Neuronal stem cell (in vitro differentiated cells): ENCODE results near the gene AFTPH.
A peak's percentile ranks its signal among the peaks of the same experiment; 100 is the strongest.

ENCODE experiments used
- DNase-seq: peaks from one replicate; pipeline ENCODE4 v3.0.0-alpha.2; 2013; ENCODE audit warnings: low spot score
- H2AFZ ChIP-seq: one replicate; pipeline ENCODE4 v1.6.1; 2013; ENCODE audit warnings: mild to moderate bottlenecking, low read length, inconsistent platforms
- H2AK5ac ChIP-seq: 2 replicates; pipeline ENCODE4 v1.6.1; 2013; ENCODE audit warnings: low read depth, mild to moderate bottlenecking, inconsistent platforms, low read length, moderate library complexity, mixed read lengths
- H2BK120ac ChIP-seq: 2 replicates; pipeline ENCODE4 v1.6.1; 2013; ENCODE audit warnings: low read depth, mild to moderate bottlenecking, inconsistent platforms, low read length, moderate library complexity, mixed read lengths
- H2BK12ac ChIP-seq: one replicate; pipeline ENCODE4 v1.6.1; 2013; ENCODE audit warnings: low read length, inconsistent platforms
- H2BK15ac ChIP-seq: 2 replicates; pipeline ENCODE4 v1.6.1; 2013; ENCODE audit warnings: mild to moderate bottlenecking, low read length, inconsistent platforms, mixed read lengths
- H2BK5ac ChIP-seq: one replicate; pipeline ENCODE4 v1.6.1; 2013; ENCODE audit warnings: inconsistent platforms, mild to moderate bottlenecking, low read length, moderate library complexity
- H3K14ac ChIP-seq: one replicate; pipeline ENCODE4 v1.6.1; 2013; ENCODE audit warnings: low read length, inconsistent platforms
- H3K18ac ChIP-seq: 2 replicates; pipeline ENCODE4 v1.6.1; 2013; ENCODE audit warnings: low read length, inconsistent platforms
- H3K23ac ChIP-seq: 2 replicates; pipeline ENCODE4 v1.6.1; 2013; ENCODE audit warnings: low read depth, mild to moderate bottlenecking, mixed read lengths, low read length, inconsistent platforms; ENCODE audit not compliant: poor library complexity
- H3K27ac ChIP-seq: replicated peaks from 3 replicates; pipeline ENCODE4 v1.5.1; 2013; ENCODE audit warnings: low read length, inconsistent platforms
- H3K27me3 ChIP-seq, 3 experiments: 2 replicates each; pipeline ENCODE4 v1.6.1; 2013; ENCODE audit warnings: low read length in 3 of 3, mild to moderate bottlenecking in 2 of 3, inconsistent platforms in 1 of 3, low read depth in 1 of 3, mixed read lengths in 1 of 3, moderate library complexity in 1 of 3; ENCODE audit not compliant: control insufficient read depth in 3 of 3, insufficient read depth in 3 of 3
- H3K36me3 ChIP-seq, 2 donors: replicated peaks in 1 of 2; 2 replicates each; pipeline ENCODE4 v1.6.1; 2013; ENCODE audit warnings: low read length in 2 of 2; ENCODE audit not compliant: control insufficient read depth in 2 of 2, insufficient read depth in 2 of 2
- H3K4ac ChIP-seq: 2 replicates; pipeline ENCODE4 v1.6.1; 2013; ENCODE audit warnings: inconsistent platforms, mild to moderate bottlenecking, low read length, moderate library complexity
- H3K4me1 ChIP-seq, 2 donors: 1 replicate in 1 of 2; 2 replicates in 1 of 2; pipeline ENCODE4 v1.6.1; 2013; ENCODE audit warnings: low read length in 2 of 2, low read depth in 1 of 2; ENCODE audit not compliant: control insufficient read depth in 2 of 2, insufficient read depth in 1 of 2
- H3K4me2 ChIP-seq: one replicate; pipeline ENCODE4 v1.6.1; 2013; ENCODE audit warnings: mild to moderate bottlenecking, low read length, inconsistent platforms; ENCODE audit not compliant: insufficient read depth, poor library complexity, severe bottlenecking
- H3K4me3 ChIP-seq, 2 donors: 2 replicates each; pipeline ENCODE4 v1.5.1; 2013; ENCODE audit warnings: low read length in 2 of 2, mild to moderate bottlenecking in 2 of 2, inconsistent platforms in 1 of 2, moderate library complexity in 1 of 2
- H3K79me1 ChIP-seq: one replicate; pipeline ENCODE4 v1.6.1; 2013; ENCODE audit warnings: low read depth, mild to moderate bottlenecking, inconsistent platforms, low read length, moderate library complexity
- H3K9ac ChIP-seq: one replicate; pipeline ENCODE4 v1.6.1; 2013; ENCODE audit warnings: mild to moderate bottlenecking, low read depth, low read length, inconsistent platforms; ENCODE audit not compliant: poor library complexity
- H3K9me3 ChIP-seq, 2 donors: replicated peaks in 1 of 2; 2 replicates each; pipeline versions ENCODE3 to v1.6.1; 2013; ENCODE audit warnings: low read length in 2 of 2, mild to moderate bottlenecking in 2 of 2, inconsistent platforms in 1 of 2, low read depth in 1 of 2, mixed read lengths in 1 of 2, moderate library complexity in 1 of 2; ENCODE audit not compliant: control insufficient read depth in 2 of 2, insufficient read depth in 1 of 2
- H4K8ac ChIP-seq: one replicate; pipeline ENCODE4 v1.6.1; 2013; ENCODE audit warnings: low read depth, mild to moderate bottlenecking, inconsistent platforms, low read length, moderate library complexity
- H4K91ac ChIP-seq: one replicate; pipeline ENCODE4 v1.6.1; 2013; ENCODE audit warnings: low read length, low read depth, mild to moderate bottlenecking, inconsistent platforms; ENCODE audit not compliant: poor library complexity
- WGBS, 2 donors: extraction: QIAGEN DNeasy Blood & Tissue Kit; methylation state at CpG; one replicate each; pipeline ENCODE4 v1.1.7; 2013; ENCODE audit warnings: missing lambda C conversion rate in 2 of 2, mixed read lengths in 1 of 2; ENCODE audit not compliant: insufficient read length in 2 of 2, insufficient replicate concordance in 1 of 2; ENCODE audit errors: extremely low coverage in 2 of 2; 5-methylcytosine and 5-hydroxymethylcytosine counted together

AFTPH gene

DNA sequence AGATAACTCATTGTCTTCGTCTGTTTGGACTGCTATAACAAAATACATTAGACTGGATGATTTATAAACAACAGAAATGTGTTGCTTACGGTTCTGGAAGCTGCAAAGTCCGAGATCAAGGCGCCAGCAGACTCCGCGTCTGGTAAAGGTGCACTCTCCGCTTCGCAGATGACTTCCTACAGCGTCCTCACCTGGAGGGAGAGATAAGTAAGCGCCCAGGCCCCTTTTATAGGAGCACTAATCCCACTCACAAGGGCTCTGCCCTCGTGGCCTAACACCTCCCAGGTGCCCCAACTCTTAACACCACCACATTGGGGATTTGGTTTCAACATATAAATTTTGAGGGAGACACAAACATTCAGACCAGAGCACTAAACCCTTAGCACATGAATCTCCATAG is 78.3 kb downstream of the AFTPH start:
- Histone ChIP-seq H3K14ac (no peak overlapping the region), H2BK5ac (no peak overlapping the region), H3K4ac (no peak overlapping the region), H3K79me1 (no peaks in the 10 kb centered on the region), H3K9ac (no peak overlapping the region), H2AFZ (no peak overlapping the region), H4K8ac (no peak overlapping the region), H3K9me3 (peaks cover 0 to 6% of the 10 kb centered on the region in 2 donors), H2BK12ac (no peak overlapping the region), H4K91ac (no peak overlapping the region), H3K18ac (no peak overlapping the region), H3K4me3 (no peak overlapping the region), H3K4me1 (peaks cover 0 to 1% of the 10 kb centered on the region in 2 donors), H3K23ac (no peak overlapping the region), H3K36me3 (no peaks in the 10 kb centered on the region), H3K4me2 (no peak overlapping the region), H2BK120ac (no peak overlapping the region), H2AK5ac (no peak overlapping the region), H2BK15ac (no peak overlapping the region), H3K27me3 (peaks cover 0 to 22% (median 0%) of the 10 kb centered on the region in 3 experiments), H3K27ac (no peak overlapping the region)
- WGBS, 2 donors: no CpG with 5 or more reads among the region's 11 CpGs
- DNase-seq: no peak

DNA sequence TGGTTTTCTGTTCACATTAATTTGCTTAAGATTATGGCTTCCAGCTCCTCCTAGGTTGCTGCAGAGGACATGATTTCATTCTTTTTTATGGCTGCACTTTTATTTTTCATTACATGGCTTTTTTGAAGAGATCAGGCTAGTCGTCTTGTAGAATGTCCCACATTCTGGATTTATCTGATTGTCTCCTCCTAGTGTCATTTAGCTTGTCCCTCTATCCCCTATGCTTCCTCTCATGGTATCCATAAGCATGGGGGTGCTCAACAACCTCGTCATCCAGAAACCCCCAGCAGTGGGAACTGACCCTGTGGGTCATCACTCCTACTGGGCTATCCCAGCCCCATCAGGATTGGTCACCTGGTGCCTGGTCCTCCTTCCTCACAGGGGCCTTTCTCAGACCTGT is 80.0 kb downstream of the AFTPH start:
- Histone ChIP-seq H3K27me3 (peaks cover 0 to 17% (median 0%) of the 10 kb centered on the region in 3 experiments), H3K79me1 (no peaks in the 10 kb centered on the region), H3K36me3 (no peaks in the 10 kb centered on the region), H3K4me1 (peaks cover 0 to 2% of the 10 kb centered on the region in 2 donors), H2BK120ac (no peak overlapping the region), H3K18ac (no peak overlapping the region), H3K9ac (no peak overlapping the region), H3K27ac (no peak overlapping the region), H2BK15ac (no peak overlapping the region), H4K8ac (no peak overlapping the region), H2AFZ (no peak overlapping the region), H3K4me3 (no peak overlapping the region), H2AK5ac (no peak overlapping the region), H3K4me2 (no peak overlapping the region), H3K14ac (no peak overlapping the region), H2BK5ac (no peak overlapping the region), H3K23ac (no peak overlapping the region), H3K9me3 (peaks cover 0 to 6% of the 10 kb centered on the region in 2 donors), H4K91ac (no peak overlapping the region), H3K4ac (no peak overlapping the region), H2BK12ac (no peak overlapping the region)
- no CpG with 5 or more reads among the region's 2 CpGs for WGBS, 2 donors
- DNase-seq: no peak

DNA sequence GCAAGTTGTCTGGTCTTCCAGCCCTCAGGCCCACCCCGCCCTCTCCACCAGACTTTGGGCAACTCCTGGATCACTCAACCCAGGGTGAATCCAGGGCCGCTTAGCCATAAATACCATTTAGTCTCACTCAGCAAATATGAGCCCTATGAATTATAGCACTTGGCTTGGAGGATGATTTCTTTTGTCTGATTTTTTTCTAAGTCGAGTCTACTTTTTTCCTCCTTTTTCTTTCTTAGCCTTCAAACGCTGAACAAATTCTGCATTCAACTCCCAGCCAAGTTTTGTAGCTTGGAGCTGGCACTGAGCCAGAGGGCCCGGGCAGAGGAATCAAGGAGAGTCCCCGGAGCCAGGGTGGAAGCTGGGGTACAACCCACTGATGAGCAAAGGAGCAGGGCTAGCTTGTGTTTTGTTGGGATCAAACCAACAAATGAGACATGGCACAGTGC is 80.9 kb downstream of the AFTPH start:
- no peak overlapping the region for H3K9ac ChIP-seq
- no peak for DNase-seq

DNA sequence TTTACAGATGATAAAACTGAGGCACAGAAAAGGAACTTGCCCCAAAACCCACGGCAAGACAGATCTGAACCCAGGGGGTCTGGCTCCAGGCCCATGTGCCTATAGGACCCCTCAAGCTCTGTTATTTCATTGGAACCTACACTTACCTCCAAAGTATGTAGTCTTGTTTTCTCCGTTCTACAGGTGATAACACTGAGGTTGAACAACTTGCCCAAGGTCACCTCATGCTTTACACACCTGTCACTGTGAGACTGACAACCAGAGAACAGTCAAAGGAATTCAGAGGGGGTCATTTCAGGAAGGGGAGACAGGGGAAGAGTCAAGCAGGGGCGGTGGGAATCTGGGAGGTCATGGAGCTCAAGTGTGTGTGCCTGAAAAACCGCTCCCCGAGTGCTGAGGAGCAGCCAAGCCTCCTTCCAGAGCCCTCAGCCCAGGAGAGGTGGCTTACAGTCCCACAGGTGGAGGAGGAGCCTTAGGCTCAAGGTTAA is 81.9 kb downstream of the AFTPH start:
- Histone ChIP-seq H3K9me3 (peaks cover 0 to 6% of the 10 kb centered on the region in 2 donors), H2BK12ac (no peak overlapping the region), H3K4ac (no peak overlapping the region), H3K27ac (no peak overlapping the region), H2AFZ (no peak overlapping the region), H3K79me1 (no peaks in the 10 kb centered on the region), H3K23ac (no peak overlapping the region), H2BK5ac (no peak overlapping the region), H2BK120ac (no peak overlapping the region), H3K14ac (no peak overlapping the region), H3K4me3 (no peak overlapping the region), H3K4me1 (peaks cover 0 to 7% of the 10 kb centered on the region in 2 donors), H2BK15ac (no peak overlapping the region), H2AK5ac (peak overlapping the region; percentile 28), H3K9ac (no peak overlapping the region), H4K8ac (no peak overlapping the region), H3K27me3 (peaks cover 0 to 17% (median 0%) of the 10 kb centered on the region in 3 experiments), H4K91ac (no peak overlapping the region), H3K18ac (no peak overlapping the region), H3K36me3 (no peaks in the 10 kb centered on the region), H3K4me2 (no peak overlapping the region)
- no peak for DNase-seq
- WGBS, 2 donors: no CpG with 5 or more reads among the region's 5 CpGs

More for the DNA sequence above, 80.9 kb downstream of the AFTPH start:
- H3K27ac ChIP-seq: no peak overlapping the region
- no peak overlapping the region for H3K23ac ChIP-seq
- no peak overlapping the region for H2BK15ac ChIP-seq
- H3K9me3 ChIP-seq: peaks cover 0 to 6% of the 10 kb centered on the region in 2 donors
- no peak overlapping the region for H3K4me3 ChIP-seq
- H3K36me3 ChIP-seq: no peaks in the 10 kb centered on the region
- H3K27me3 ChIP-seq: peaks cover 0 to 17% (median 0%) of the 10 kb centered on the region in 3 experiments
- H3K18ac ChIP-seq: no peak overlapping the region
- peaks cover 0 to 6% of the 10 kb centered on the region in 2 donors for H3K4me1 ChIP-seq
- H4K91ac ChIP-seq: no peak overlapping the region
- H4K8ac ChIP-seq: no peak overlapping the region
- H3K79me1 ChIP-seq: no peaks in the 10 kb centered on the region
- no peak overlapping the region for H3K14ac ChIP-seq
- no peak overlapping the region for H3K4ac ChIP-seq
- H2AFZ ChIP-seq: no peak overlapping the region
- no CpG with 5 or more reads among the region's 6 CpGs for WGBS, 2 donors
- H2BK12ac ChIP-seq: no peak overlapping the region
- H2AK5ac ChIP-seq: no peak overlapping the region
- no peak overlapping the region for H3K4me2 ChIP-seq
- H2BK120ac ChIP-seq: no peak overlapping the region
- H2BK5ac ChIP-seq: no peak overlapping the region
